ENCODE results near the gene LRIT1. TPM values are rescaled to one million over a fixed set of nuclear protein-coding genes. Genes with fewer than 3 reads are reported as not detected.

LRIT1 gene
- total RNA-seq, 1 donor = not detected

DNA sequence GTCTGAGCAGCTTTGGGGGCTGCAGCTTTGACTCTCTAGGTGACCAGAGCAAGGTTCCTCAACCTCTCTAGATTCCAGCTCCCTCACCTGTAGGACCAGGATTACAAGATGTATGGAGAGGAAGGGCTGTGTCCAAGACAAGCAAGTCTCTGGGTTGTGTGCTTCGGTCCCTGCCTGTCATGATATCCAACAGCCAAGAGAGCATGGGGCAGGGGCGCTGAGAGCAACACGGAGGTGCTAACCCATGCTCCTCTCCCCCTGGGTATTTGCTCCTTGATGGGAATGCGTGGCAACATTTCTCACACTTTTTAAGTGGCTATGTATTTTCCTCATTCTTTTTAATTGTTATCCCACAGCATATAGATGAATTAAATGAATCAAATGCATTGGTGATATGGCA is 36.7 kb downstream of the LRIT1 start:
- peaks cover under 1% of the 10 kb centered on the region for H3K27me3 ChIP-seq (ENCODE audit: insufficient read depth, low read length)
- TF ChIP-seq, protein P1, sequence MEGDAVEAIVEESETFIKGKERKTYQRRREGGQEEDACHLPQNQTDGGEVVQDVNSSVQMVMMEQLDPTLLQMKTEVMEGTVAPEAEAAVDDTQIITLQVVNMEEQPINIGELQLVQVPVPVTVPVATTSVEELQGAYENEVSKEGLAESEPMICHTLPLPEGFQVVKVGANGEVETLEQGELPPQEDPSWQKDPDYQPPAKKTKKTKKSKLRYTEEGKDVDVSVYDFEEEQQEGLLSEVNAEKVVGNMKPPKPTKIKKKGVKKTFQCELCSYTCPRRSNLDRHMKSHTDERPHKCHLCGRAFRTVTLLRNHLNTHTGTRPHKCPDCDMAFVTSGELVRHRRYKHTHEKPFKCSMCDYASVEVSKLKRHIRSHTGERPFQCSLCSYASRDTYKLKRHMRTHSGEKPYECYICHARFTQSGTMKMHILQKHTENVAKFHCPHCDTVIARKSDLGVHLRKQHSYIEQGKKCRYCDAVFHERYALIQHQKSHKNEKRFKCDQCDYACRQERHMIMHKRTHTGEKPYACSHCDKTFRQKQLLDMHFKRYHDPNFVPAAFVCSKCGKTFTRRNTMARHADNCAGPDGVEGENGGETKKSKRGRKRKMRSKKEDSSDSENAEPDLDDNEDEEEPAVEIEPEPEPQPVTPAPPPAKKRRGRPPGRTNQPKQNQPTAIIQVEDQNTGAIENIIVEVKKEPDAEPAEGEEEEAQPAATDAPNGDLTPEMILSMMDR (IDR thresholded peaks at IDR 0.05; ENCODE audit: extremely low read depth, low read depth, low read length) = no peak
- no peak for DNase-seq (ENCODE audit: insufficient read length, low spot score, missing footprints)
- H3K79me2 ChIP-seq (ENCODE audit: insufficient read depth, low read length) = no peaks in the 10 kb centered on the region
- no peaks in the 10 kb centered on the region for H3K4me1 ChIP-seq (ENCODE audit: insufficient read depth, low read length)
- no peaks in the 10 kb centered on the region for H3K36me3 ChIP-seq (ENCODE audit: insufficient read depth, low read length)
- H2AFZ ChIP-seq (ENCODE audit: low read length) = no peak overlapping the region
- H3K4me2 ChIP-seq (ENCODE audit: insufficient read depth, low read length) = no peak overlapping the region
- H3K9me3 ChIP-seq (ENCODE audit: low read depth, low read length) = no peaks in the 10 kb centered on the region
- H3K4me3 ChIP-seq (ENCODE audit: insufficient read depth, low read length) = no peak overlapping the region
- no peak overlapping the region for H3K27ac ChIP-seq (ENCODE audit: low read depth, low read length)
- H4K20me1 ChIP-seq (ENCODE audit: insufficient read depth, low read length) = no peaks in the 10 kb centered on the region

DNA sequence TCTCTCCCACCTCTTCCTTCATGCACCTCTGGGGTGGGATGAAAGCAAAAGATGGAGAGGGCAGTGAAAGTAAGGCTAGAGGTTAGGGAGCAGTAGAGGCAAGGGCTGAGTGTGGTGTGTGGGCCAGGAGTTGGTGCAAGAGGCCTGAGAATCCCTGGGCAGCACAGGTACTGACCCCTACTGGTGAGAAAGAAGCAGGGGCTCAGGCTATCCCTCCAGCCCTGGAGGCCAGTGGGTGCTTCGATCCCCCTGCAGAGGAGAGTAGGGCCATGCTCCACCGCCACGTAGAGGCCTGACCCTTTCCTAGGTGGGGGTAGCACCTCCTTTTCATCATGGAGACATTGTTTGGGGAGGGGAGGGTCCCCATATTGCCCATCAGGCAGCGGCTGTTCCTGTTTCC is 37.2 kb downstream of the LRIT1 start:
- Histone ChIP-seq H3K79me2 (ENCODE audit: insufficient read depth, low read length) (no peaks in the 10 kb centered on the region), H3K27ac (ENCODE audit: low read depth, low read length) (no peak overlapping the region), H3K4me2 (ENCODE audit: insufficient read depth, low read length) (no peak overlapping the region), H2AFZ (ENCODE audit: low read length) (no peak overlapping the region), H3K4me3 (ENCODE audit: insufficient read depth, low read length) (no peak overlapping the region), H3K4me1 (ENCODE audit: insufficient read depth, low read length) (no peaks in the 10 kb centered on the region), H4K20me1 (ENCODE audit: insufficient read depth, low read length) (no peaks in the 10 kb centered on the region), H3K9me3 (ENCODE audit: low read depth, low read length) (no peaks in the 10 kb centered on the region), H3K27me3 (ENCODE audit: insufficient read depth, low read length) (peaks cover 3% of the 10 kb centered on the region), H3K36me3 (ENCODE audit: insufficient read depth, low read length) (no peaks in the 10 kb centered on the region)
- no peak for DNase-seq (ENCODE audit: insufficient read length, low spot score, missing footprints)
- TF ChIP-seq, protein P1 (IDR thresholded peaks at IDR 0.05; ENCODE audit: extremely low read depth, low read depth, low read length) = peak; percentile 37

DNA sequence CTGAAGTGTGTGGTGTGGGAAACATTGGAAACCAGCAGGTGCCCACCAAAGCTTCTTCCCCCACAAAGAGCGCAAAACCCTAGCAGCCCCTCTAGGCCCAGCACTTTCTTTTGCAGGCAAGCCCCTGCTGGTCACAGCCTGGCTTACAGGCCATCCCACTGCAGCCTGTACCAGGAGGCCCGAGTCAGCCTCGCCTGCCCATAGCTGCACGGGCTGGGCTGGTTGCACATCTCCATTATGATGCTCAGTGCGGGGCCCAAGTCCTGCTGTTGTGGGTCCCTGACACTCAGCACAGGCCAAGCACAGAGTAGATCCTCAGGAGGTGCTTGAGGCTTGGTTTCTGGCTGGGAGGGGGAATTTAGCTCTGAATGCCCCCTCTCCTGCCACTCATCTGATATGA is 39.0 kb downstream of the LRIT1 start:
- Histone ChIP-seq H3K36me3 (ENCODE audit: insufficient read depth, low read length) (no peaks in the 10 kb centered on the region), H2AFZ (ENCODE audit: low read length) (no peak overlapping the region), H3K27me3 (ENCODE audit: insufficient read depth, low read length) (peaks cover 3% of the 10 kb centered on the region), H3K9me3 (ENCODE audit: low read depth, low read length) (no peaks in the 10 kb centered on the region), H3K4me3 (ENCODE audit: insufficient read depth, low read length) (no peak overlapping the region), H3K4me2 (ENCODE audit: insufficient read depth, low read length) (no peak overlapping the region), H4K20me1 (ENCODE audit: insufficient read depth, low read length) (no peaks in the 10 kb centered on the region), H3K27ac (ENCODE audit: low read depth, low read length) (no peak overlapping the region), H3K4me1 (ENCODE audit: insufficient read depth, low read length) (no peaks in the 10 kb centered on the region), H3K79me2 (ENCODE audit: insufficient read depth, low read length) (no peaks in the 10 kb centered on the region)
- no peak for DNase-seq (ENCODE audit: insufficient read length, low spot score, missing footprints)
- TF ChIP-seq, protein P1 (IDR thresholded peaks at IDR 0.05; ENCODE audit: extremely low read depth, low read depth, low read length) = no peak

DNA sequence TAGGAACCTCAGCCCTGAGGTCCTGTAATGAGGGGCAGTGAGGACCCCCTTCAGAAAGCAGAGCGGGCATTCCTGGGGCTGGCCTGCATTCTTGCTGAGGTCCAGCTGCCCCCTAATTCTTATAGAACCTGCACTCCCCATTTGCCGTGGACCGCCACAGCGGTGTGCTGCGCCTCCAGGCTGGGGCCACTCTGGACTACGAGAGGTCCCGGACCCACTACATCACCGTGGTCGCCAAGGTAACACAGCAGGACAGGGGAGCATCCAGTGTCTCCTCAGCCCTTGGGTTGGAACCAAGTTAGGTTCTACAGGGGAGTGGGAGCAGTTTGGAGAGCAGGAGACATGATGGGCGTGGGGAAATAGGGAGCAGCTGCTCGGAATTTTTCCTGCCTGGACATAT is 39.7 kb downstream of the LRIT1 start:
- DNase-seq (ENCODE audit: insufficient read length, low spot score, missing footprints) = no peak
- Histone ChIP-seq H3K36me3 (ENCODE audit: insufficient read depth, low read length) (no peaks in the 10 kb centered on the region), H3K4me2 (ENCODE audit: insufficient read depth, low read length) (no peak overlapping the region), H4K20me1 (ENCODE audit: insufficient read depth, low read length) (no peaks in the 10 kb centered on the region), H3K27me3 (ENCODE audit: insufficient read depth, low read length) (peaks cover 3% of the 10 kb centered on the region), H3K79me2 (ENCODE audit: insufficient read depth, low read length) (no peaks in the 10 kb centered on the region), H3K4me1 (ENCODE audit: insufficient read depth, low read length) (no peaks in the 10 kb centered on the region), H2AFZ (ENCODE audit: low read length) (no peak overlapping the region), H3K27ac (ENCODE audit: low read depth, low read length) (no peak overlapping the region), H3K9me3 (ENCODE audit: low read depth, low read length) (no peaks in the 10 kb centered on the region), H3K4me3 (ENCODE audit: insufficient read depth, low read length) (no peak overlapping the region)
- TF ChIP-seq, protein P1 (IDR thresholded peaks at IDR 0.05; ENCODE audit: extremely low read depth, low read depth, low read length) = no peak

Data from osteoblast (primary cell).